NCI-H2081 (cell line): ENCODE data around the gene GJA3.

Source experiments
- DNase-seq, 2 experiments: peaks; one replicate each; lab custom pipeline; 2025; lab: John Stamatoyannopoulos, UW

GJA3 gene

GRCh38 chr13:20128459-20128931, 32.4 kb downstream of the GJA3 start:
- DNase-seq, result peak in 1 of 2 experiments; percentile 9

- DNase-seq, result peak in 1 of 2 experiments; percentile 30
Measured at GRCh38 chr13:20127562-20128458, 33.0 kb downstream of the GJA3 start.

- no peak for DNase-seq
Measured at GRCh38 chr13:20127262-20127561, 33.6 kb downstream of the GJA3 start.

- no peak for DNase-seq
Measured at GRCh38 chr13:20126541-20127261, 34.2 kb downstream of the GJA3 start.

GRCh38 chr13:20125783-20126165, 35.1 kb downstream of the GJA3 start:
- DNase-seq, result no peak

- no peak for DNase-seq
Measured at GRCh38 chr13:20125129-20125782, 35.6 kb downstream of the GJA3 start.

GRCh38 chr13:20124303-20124702, 36.5 kb downstream of the GJA3 start:
- DNase-seq, result no peak

- DNase-seq, result no peak
Measured at GRCh38 chr13:20121159-20121525, 39.7 kb downstream of the GJA3 start.

- no peak for DNase-seq
Measured at GRCh38 chr13:20119960-20120359, 40.9 kb downstream of the GJA3 start.

GRCh38 chr13:20118268-20119140, 42.3 kb downstream of the GJA3 start:
- peak in 1 of 2 experiments; percentile 28 for DNase-seq

GRCh38 chr13:20116213-20116612, 44.6 kb downstream of the GJA3 start:
- no peak for DNase-seq

GRCh38 chr13:20114066-20114610, 46.7 kb downstream of the GJA3 start:
- DNase-seq, result no peak

- no peak for DNase-seq
Measured at GRCh38 chr13:20109037-20109436, 51.8 kb downstream of the GJA3 start.

GRCh38 chr13:20106742-20107141, 54.1 kb downstream of the GJA3 start:
- DNase-seq, result no peak

- DNase-seq, result no peak
Measured at GRCh38 chr13:20105161-20105689, 55.6 kb downstream of the GJA3 start.

GRCh38 chr13:20102525-20103180, 58.2 kb downstream of the GJA3 start:
- no peak for DNase-seq

GRCh38 chr13:20101467-20102316, 59.2 kb downstream of the GJA3 start:
- DNase-seq, result no peak

GRCh38 chr13:20099319-20099718, 61.5 kb downstream of the GJA3 start:
- no peak for DNase-seq

- no peak for DNase-seq
Measured at GRCh38 chr13:20093951-20094350, 66.9 kb downstream of the GJA3 start.

- no peak for DNase-seq
Measured at GRCh38 chr13:20090349-20090748, 70.5 kb downstream of the GJA3 start.
